GM18511 (cell line): ENCODE results near the gene RCN1.
"Not testable (repeated sequence)": the region's sequence is repeated elsewhere in the genome, so short reads cannot be mapped to it uniquely, and the experiment has no call there.

Source experiments
- ATAC-seq: cut with Tn5 transposase; IDR thresholded peaks from one replicate; pipeline ENCODE4 v1.9.1; 2021; ENCODE audit warnings: mild to moderate bottlenecking, moderate library complexity; ENCODE audit not compliant: unreplicated experiment

Gene RCN1

GRCh38 chr11:32090545-32091370 lies at the start of gene RCN1:
TSS of gene RCN1 (plus strand) at chr11:32091074. CDS start at chr11:32091197, 123 bp downstream.
- ATAC-seq: peak; percentile 49

GRCh38 chr11:32043737-32044136 lies 47.1 kb upstream of the RCN1 start:
- ATAC-seq: no peak

GRCh38 chr11:32044158-32044863 lies 46.6 kb upstream of the RCN1 start:
- no peak for ATAC-seq

GRCh38 chr11:32045456-32045855 lies 45.4 kb upstream of the RCN1 start:
- ATAC-seq: no peak

- ATAC-seq: no peak
Observed at GRCh38 chr11:32050264-32050663, 40.6 kb upstream of the RCN1 start.

- ATAC-seq: no peak
Observed at GRCh38 chr11:32052215-32052614, 38.7 kb upstream of the RCN1 start.

GRCh38 chr11:32053151-32053888 lies 37.6 kb upstream of the RCN1 start:
- ATAC-seq: no peak

GRCh38 chr11:32055861-32056260 lies 35.0 kb upstream of the RCN1 start:
- no peak for ATAC-seq

- ATAC-seq: no peak
Observed at GRCh38 chr11:32056438-32056837, 34.4 kb upstream of the RCN1 start.

GRCh38 chr11:32059686-32060462 lies 31.0 kb upstream of the RCN1 start:
- ATAC-seq: no peak

GRCh38 chr11:32062540-32062939 lies 28.3 kb upstream of the RCN1 start:
- ATAC-seq: no peak

GRCh38 chr11:32063031-32063430 lies 27.8 kb upstream of the RCN1 start:
- not testable (repeated sequence) for ATAC-seq

- ATAC-seq: no peak
Observed at GRCh38 chr11:32065865-32066629, 24.8 kb upstream of the RCN1 start.

- no peak for ATAC-seq
Observed at GRCh38 chr11:32068134-32068870, 22.6 kb upstream of the RCN1 start.

- peak; percentile 86 for ATAC-seq
Observed at GRCh38 chr11:32069361-32070058, 21.4 kb upstream of the RCN1 start.

GRCh38 chr11:32070692-32071091 lies 20.2 kb upstream of the RCN1 start:
- ATAC-seq: no peak

GRCh38 chr11:32071811-32072210 lies 19.1 kb upstream of the RCN1 start:
- ATAC-seq: no peak

GRCh38 chr11:32072872-32073643 lies 17.8 kb upstream of the RCN1 start:
- ATAC-seq: no peak
